GM12875 (cell line): ENCODE measurements around the gene HSPB1.
A peak's percentile ranks its signal among the peaks of the same experiment; 100 is the strongest.

Source experiments
- H3K4me3 ChIP-seq: one replicate; pipeline ENCODE4 v1.5.1; 2011; ENCODE audit warnings: low read depth, low read length, control low read depth
- TF ChIP-seq, protein P1 (sequence below): IDR thresholded peaks from 2 replicates; pipeline ENCODE4 v1.5.1; 2011; ENCODE audit warnings: low read depth, mild to moderate bottlenecking, control low read depth, inconsistent platforms, low read length, moderate library complexity, borderline replicate concordance; ENCODE audit not compliant: insufficient read depth

Gene HSPB1

DNA sequence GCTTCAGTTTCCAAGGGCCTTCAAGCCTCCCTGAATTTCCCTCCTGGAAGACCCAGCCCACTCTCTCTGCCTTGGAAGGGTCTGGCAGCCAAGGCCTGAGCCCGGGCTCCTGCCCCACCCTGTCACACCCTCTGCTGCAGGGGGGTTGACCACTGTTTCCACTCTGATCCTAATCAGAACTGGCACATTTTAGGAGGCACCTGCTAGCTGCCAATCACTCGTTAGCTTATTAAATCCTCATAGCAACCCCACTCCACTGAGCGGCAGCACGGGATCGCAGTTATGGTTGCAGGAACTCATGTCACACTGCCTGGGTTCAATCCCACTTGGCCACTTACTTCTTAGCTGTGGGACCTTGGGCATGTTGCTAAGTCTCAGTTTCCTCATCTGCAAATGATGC is 12.9 kb downstream of the HSPB1 start:
- H3K4me3 ChIP-seq: no peak overlapping the region
- TF ChIP-seq, protein P1, sequence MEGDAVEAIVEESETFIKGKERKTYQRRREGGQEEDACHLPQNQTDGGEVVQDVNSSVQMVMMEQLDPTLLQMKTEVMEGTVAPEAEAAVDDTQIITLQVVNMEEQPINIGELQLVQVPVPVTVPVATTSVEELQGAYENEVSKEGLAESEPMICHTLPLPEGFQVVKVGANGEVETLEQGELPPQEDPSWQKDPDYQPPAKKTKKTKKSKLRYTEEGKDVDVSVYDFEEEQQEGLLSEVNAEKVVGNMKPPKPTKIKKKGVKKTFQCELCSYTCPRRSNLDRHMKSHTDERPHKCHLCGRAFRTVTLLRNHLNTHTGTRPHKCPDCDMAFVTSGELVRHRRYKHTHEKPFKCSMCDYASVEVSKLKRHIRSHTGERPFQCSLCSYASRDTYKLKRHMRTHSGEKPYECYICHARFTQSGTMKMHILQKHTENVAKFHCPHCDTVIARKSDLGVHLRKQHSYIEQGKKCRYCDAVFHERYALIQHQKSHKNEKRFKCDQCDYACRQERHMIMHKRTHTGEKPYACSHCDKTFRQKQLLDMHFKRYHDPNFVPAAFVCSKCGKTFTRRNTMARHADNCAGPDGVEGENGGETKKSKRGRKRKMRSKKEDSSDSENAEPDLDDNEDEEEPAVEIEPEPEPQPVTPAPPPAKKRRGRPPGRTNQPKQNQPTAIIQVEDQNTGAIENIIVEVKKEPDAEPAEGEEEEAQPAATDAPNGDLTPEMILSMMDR: no peak

DNA sequence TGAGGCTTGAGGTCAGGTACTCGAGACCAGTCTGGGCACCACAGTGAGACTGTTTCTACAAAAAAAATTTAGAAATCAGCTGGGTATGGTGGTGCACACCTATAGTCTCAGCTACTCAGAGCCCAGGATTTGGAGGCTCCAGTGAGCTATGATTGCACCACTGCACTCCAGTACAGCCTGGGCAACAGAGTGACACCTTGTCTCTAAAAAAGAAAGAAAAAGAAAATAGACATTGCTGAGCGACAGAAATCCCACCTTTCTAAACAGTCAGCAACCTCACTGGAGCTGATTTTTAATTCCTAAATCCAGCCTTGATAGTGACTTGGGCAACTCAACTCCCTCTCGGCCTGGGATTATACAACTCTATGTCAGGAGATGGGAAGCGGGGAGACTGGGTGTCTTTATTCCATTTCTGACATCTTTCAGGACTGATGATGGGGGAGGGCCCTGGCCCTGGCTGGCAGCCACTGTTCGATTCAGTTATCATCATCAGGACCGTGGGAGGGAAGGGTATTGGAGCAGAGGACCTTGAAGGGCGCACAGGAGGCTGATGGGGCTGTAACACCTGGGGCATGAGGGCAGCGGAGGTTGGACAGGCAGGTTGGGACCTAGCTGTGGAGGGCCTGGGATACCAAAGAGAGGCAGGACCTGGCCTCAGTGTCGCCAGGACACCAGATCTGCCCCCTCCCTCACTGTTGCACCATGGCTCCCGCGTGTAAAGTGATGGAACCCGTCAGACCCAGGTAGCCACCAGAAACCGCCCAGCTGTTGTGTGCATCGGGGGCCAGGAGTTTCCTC is 14.7 kb downstream of the HSPB1 start:
- H3K4me3 ChIP-seq: peak overlapping the region; percentile 48
- TF ChIP-seq, protein P1: no peak

DNA sequence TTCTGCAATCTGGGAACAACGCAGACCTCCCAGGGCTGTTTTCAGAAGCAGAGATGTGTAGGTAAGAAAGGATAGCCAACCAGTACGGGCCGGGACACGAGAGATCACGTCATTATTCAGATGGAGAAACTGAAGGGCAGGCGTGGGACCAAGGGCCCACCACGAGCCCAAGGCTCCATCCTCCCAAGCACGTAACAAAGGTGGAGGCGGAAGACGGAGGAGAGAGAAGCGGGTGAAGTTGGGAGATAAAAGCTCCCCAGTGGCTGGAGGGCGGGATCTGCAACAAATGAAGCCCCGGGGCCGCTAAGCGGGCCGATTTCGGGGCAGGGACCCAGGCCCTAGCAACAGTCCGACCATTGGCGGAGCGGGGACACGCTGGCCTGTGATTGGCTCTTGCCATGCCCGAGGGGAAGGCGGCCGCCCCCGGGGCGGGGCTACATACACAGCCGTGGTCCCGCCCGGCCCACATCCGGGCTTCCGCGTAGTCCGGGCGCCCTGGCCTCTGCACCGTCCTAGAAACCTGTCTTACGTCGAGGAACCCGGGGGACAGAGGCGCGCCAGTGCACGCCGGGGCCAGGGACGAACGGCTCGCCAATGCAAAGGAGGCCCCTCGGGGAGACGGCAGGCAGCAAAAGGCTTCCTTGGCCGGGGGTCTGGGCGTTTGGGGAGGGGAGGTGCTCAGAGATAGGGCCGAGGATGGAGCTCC is 15.5 kb downstream of the HSPB1 start:
- peak overlapping the region; percentile 85 for H3K4me3 ChIP-seq
- TF ChIP-seq, protein P1: no peak

DNA sequence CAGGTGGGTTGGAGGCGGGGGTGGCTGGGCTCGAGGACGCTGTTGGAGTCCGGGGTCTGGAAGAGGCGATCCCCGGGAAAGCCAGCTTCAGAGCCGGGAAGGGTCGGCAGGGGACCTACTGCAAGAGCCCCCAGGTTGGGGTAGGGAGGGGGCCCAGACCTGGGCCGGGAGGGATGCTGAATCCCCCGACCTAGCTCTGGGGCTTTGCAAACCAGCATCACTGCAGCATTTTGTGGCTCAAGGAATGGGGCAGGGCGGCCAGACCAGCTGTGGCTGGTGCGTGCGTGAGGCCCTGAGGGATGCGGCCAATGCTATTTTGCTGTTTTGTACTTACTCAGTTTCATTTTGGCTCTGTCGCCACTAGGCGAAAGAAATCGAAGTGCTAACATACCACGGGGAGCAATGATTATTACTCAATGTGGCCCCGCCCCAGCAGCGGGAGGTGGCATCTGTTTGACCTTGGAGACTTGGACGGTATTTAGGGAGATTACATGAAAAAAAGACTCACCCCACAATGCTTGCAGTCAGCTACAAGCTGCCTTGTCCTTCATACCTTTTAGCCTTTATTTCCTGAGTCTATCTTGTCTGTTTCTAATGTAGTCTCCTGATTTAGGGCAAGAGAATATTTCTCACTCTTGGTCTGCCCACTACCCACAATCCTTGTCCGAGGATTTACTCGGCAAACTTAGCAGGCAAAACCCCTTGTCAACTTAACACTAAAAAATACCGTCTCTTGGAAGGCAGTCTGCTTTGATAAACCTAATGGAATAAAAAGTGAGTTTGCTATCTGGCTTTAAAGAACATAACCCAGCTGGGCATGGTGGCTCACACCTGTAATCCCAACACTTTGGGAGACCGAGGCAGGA is 16.2 kb downstream of the HSPB1 start:
- peak overlapping the region; percentile 85 for H3K4me3 ChIP-seq
- TF ChIP-seq, protein P1: peak; percentile 36; the same call in 1 of the 2 replicates

DNA sequence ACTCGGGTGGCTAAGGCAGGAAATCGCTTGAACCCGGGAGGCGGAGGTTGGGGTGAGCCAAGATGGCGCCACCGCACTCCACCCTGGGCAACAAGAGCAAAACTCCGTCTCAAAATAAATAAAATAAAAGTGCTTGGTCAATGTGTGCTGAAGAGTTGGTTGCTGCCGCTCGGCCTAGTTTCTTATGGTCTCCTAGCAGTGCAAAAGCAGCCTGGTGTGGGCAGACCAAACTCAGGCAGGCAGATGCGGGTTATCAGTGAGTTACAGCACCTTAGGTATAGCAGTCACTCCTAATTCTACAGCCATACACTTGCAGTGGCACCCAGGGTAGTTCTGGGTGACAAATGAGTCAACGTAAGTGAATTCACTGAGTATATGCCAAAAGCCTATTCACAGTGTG is 22.6 kb downstream of the HSPB1 start:
- TF ChIP-seq, protein P1: no peak
- no peak overlapping the region for H3K4me3 ChIP-seq

DNA sequence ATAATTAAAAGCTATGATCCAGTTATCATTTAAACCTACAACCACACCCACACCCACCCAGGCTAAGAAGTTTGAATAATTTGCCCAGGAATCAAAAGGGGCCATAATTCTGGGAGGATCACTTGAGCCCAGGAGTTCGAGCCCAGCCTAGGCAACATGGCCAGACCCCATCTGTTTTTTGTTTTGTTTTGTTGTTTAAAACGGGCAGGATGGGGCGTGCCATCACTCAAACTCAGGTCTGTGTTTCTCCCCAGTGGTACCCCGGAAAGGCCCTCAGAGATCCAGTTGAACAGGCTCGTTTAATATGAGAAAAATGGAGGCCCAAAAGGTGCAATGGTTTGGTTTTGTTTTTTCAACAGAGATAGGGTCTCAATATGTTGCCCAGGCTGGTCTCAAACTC is 23.3 kb downstream of the HSPB1 start:
- TF ChIP-seq, protein P1: no peak
- no peak overlapping the region for H3K4me3 ChIP-seq
